Neural progenitor cell (in vitro differentiated cells): ENCODE results near the gene PACSIN2. TPM values are rescaled to one million over a fixed set of nuclear protein-coding genes. Genes with fewer than 3 reads are reported as not detected.

Experiments used
- DNase-seq: peaks from one replicate; pipeline ENCODE4 v3.0.0-alpha.2; 2016; ENCODE audit warnings: low spot score
- H2AFZ ChIP-seq: fragments of 200-600 bp; sonication (generic); replicated peaks from 2 replicates; pipeline ENCODE4 v1.6.1; 2016; ENCODE audit warnings: antibody characterized with exemption
- H3F3A ChIP-seq: fragments of 200-600 bp; sonication (generic); 2 replicates; pipeline ENCODE4 v1.6.1; 2016; ENCODE audit warnings: antibody characterized with exemption, low read depth
- H3K27ac ChIP-seq: fragments of 200-600 bp; sonication (generic); 2 replicates; pipeline ENCODE4 v1.5.1; 2016; ENCODE audit warnings: mild to moderate bottlenecking
- H3K27me3 ChIP-seq: fragments of 200-600 bp; sonication (generic); 2 replicates; pipeline ENCODE4 v1.6.1; 2016; ENCODE audit warnings: mild to moderate bottlenecking, moderate library complexity
- H3K36me3 ChIP-seq: fragments of 200-600 bp; sonication (generic); 2 replicates; pipeline ENCODE4 v1.5.1; 2016
- H3K4me1 ChIP-seq: fragments of 200-600 bp; sonication (generic); 2 replicates; pipeline ENCODE4 v1.6.1; 2016; ENCODE audit warnings: mixed run types
- H3K4me2 ChIP-seq: fragments of 200-600 bp; sonication (generic); 2 replicates; pipeline ENCODE4 v1.6.1; 2016
- H3K4me3 ChIP-seq: fragments of 200-600 bp; sonication (generic); 2 replicates; pipeline ENCODE4 v1.5.1; 2016
- H3K79me2 ChIP-seq: fragments of 200-600 bp; sonication (generic); 2 replicates; pipeline ENCODE4 v1.6.1; 2016; ENCODE audit warnings: low read depth
- H3K9ac ChIP-seq: fragments of 200-600 bp; sonication (generic); 2 replicates; pipeline ENCODE4 v1.6.1; 2016
- H3K9me3 ChIP-seq: fragments of 200-600 bp; sonication (generic); 2 replicates; pipeline ENCODE4 v1.5.1; 2016; ENCODE audit warnings: low read depth
- H4K20me1 ChIP-seq: fragments of 200-600 bp; sonication (generic); 2 replicates; pipeline ENCODE4 v1.6.1; 2016; ENCODE audit warnings: low read depth
- H3K27ac Mint-ChIP-seq: 3 replicates; pipeline ENCODE4 v1.8.0; 2021; ENCODE audit warnings: mixed read lengths
- H3K27me3 Mint-ChIP-seq: 2 replicates; pipeline ENCODE4 v1.8.0; 2022; ENCODE audit warnings: low read depth, mild to moderate bottlenecking, inconsistent platforms, moderate library complexity, mixed read lengths; ENCODE audit not compliant: insufficient read depth
- H3K36me3 Mint-ChIP-seq: 3 replicates; pipeline ENCODE4 v1.8.0; 2021; ENCODE audit warnings: mixed read lengths
- H3K4me1 Mint-ChIP-seq: 3 replicates; pipeline ENCODE4 v1.8.0; 2021; ENCODE audit warnings: mixed read lengths
- H3K4me3 Mint-ChIP-seq: 3 replicates; pipeline ENCODE4 v1.8.0; 2021; ENCODE audit warnings: mild to moderate bottlenecking, moderate library complexity, mixed read lengths
- H3K9me3 Mint-ChIP-seq: 3 replicates; pipeline ENCODE4 v1.8.0; 2020; ENCODE audit warnings: mixed read lengths
- EZH2 ChIP-seq: fragments of 200-600 bp; sonication (generic); IDR thresholded peaks from 2 replicates; pipeline ENCODE4 v1.6.1; 2017; ENCODE audit warnings: antibody characterized with exemption, mild to moderate bottlenecking, moderate library complexity
- EZH2phosphoT487 ChIP-seq: fragments of 200-600 bp; sonication (generic); IDR thresholded peaks from 2 replicates; pipeline ENCODE4 v1.6.1; 2017; ENCODE audit warnings: antibody characterized with exemption
- total RNA-seq: library from RNA; depleted of rRNA; stranded (reverse); fragments of >200 nt; gene quantifications from 2 replicates; pipeline ENCODE4 v1.2.3, GENCODE V29; 2015; ENCODE audit warnings: low replicate concordance
- TF ChIP-seq, protein P1 (sequence below): fragments of 200-600 bp; sonication (generic); IDR thresholded peaks from 2 replicates; pipeline ENCODE4 v1.5.1; 2017; ENCODE audit warnings: antibody characterized with exemption, mild to moderate bottlenecking

PACSIN2 gene
- total RNA-seq, 1 donor from 2014 or later = 38.1 TPM

GRCh38 chr22:42834177-42834949 is 180.6 kb downstream of the PACSIN2 start:
- no peaks in the 10 kb centered on the region for H3K27me3 Mint-ChIP-seq
- TF ChIP-seq, protein P1, sequence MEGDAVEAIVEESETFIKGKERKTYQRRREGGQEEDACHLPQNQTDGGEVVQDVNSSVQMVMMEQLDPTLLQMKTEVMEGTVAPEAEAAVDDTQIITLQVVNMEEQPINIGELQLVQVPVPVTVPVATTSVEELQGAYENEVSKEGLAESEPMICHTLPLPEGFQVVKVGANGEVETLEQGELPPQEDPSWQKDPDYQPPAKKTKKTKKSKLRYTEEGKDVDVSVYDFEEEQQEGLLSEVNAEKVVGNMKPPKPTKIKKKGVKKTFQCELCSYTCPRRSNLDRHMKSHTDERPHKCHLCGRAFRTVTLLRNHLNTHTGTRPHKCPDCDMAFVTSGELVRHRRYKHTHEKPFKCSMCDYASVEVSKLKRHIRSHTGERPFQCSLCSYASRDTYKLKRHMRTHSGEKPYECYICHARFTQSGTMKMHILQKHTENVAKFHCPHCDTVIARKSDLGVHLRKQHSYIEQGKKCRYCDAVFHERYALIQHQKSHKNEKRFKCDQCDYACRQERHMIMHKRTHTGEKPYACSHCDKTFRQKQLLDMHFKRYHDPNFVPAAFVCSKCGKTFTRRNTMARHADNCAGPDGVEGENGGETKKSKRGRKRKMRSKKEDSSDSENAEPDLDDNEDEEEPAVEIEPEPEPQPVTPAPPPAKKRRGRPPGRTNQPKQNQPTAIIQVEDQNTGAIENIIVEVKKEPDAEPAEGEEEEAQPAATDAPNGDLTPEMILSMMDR = no peak
- TF ChIP-seq EZH2phosphoT487 (no peak), EZH2 (no peak)
- no peak overlapping the region for H3K4me3 ChIP-seq

GRCh38 chr22:42833104-42833503 is 181.8 kb downstream of the PACSIN2 start:
- no peak for DNase-seq
- H3K4me3 ChIP-seq = no peak overlapping the region
- H2AFZ ChIP-seq = no peak overlapping the region
- H3K4me3 Mint-ChIP-seq = no peak overlapping the region
- no peaks in the 10 kb centered on the region for H3F3A ChIP-seq
- H3K9me3 ChIP-seq = no peaks in the 10 kb centered on the region
- H3K27ac ChIP-seq = no peak overlapping the region
- H3K4me1 ChIP-seq = no peaks in the 10 kb centered on the region
- no peak overlapping the region for H3K9ac ChIP-seq
- H3K36me3 Mint-ChIP-seq = peaks cover 14% of the 10 kb centered on the region
- no peaks in the 10 kb centered on the region for H4K20me1 ChIP-seq
- H3K9me3 Mint-ChIP-seq = no peaks in the 10 kb centered on the region
- no peaks in the 10 kb centered on the region for H3K27me3 Mint-ChIP-seq
- H3K4me2 ChIP-seq = no peak overlapping the region
- no peaks in the 10 kb centered on the region for H3K79me2 ChIP-seq
- TF ChIP-seq EZH2phosphoT487 = no peak
- no peak for TF ChIP-seq EZH2
- TF ChIP-seq, protein P1 = no peak
- no peaks in the 10 kb centered on the region for H3K27me3 ChIP-seq
- peaks cover 6% of the 10 kb centered on the region for H3K36me3 ChIP-seq
- H3K4me1 Mint-ChIP-seq = no peaks in the 10 kb centered on the region
- H3K27ac Mint-ChIP-seq = no peak overlapping the region

More at GRCh38 chr22:42834177-42834949, 180.6 kb downstream of the PACSIN2 start:
- peaks cover 5% of the 10 kb centered on the region for H3K36me3 ChIP-seq
- no peaks in the 10 kb centered on the region for H4K20me1 ChIP-seq
- H3K9ac ChIP-seq = no peak overlapping the region
- Mint-ChIP-seq H3K9me3 (no peaks in the 10 kb centered on the region), H3K36me3 (peaks cover 11% of the 10 kb centered on the region), H3K4me1 (no peaks in the 10 kb centered on the region), H3K4me3 (no peak overlapping the region), H3K27ac (no peak overlapping the region)
- H3K79me2 ChIP-seq = no peaks in the 10 kb centered on the region
- H3K27me3 ChIP-seq = no peaks in the 10 kb centered on the region
- H3F3A ChIP-seq = no peaks in the 10 kb centered on the region
- no peak overlapping the region for H3K4me2 ChIP-seq
- DNase-seq = no peak
- no peak overlapping the region for H2AFZ ChIP-seq
- no peak overlapping the region for H3K27ac ChIP-seq
- no peaks in the 10 kb centered on the region for H3K4me1 ChIP-seq
- H3K9me3 ChIP-seq = no peaks in the 10 kb centered on the region

DNA sequence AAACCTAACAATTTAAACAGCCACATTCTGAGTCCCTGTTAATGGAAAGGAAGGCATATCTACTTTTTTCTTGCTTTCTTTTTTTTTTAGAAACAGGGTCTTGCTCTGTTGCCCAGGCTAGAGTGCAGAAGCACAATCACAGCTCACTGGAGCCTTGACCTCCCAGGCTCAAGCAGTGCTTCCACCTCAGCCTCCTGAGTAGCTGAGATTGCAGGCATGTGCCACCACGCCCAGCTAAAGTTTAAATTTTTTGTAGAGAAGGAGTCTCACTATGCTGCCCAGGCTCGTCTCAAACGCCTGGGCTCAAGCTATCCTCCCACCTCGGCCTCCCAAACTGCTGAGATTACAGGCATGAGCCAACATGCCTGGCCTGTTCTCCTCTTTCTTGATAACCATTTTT is 183.2 kb downstream of the PACSIN2 start:
- Histone ChIP-seq H3K27me3 (no peaks in the 10 kb centered on the region), H3K4me2 (no peak overlapping the region), H3K4me3 (no peak overlapping the region), H2AFZ (no peak overlapping the region), H3K79me2 (no peaks in the 10 kb centered on the region), H3K36me3 (peaks cover 6% of the 10 kb centered on the region), H3F3A (no peaks in the 10 kb centered on the region), H3K9ac (no peak overlapping the region), H3K4me1 (no peaks in the 10 kb centered on the region), H3K27ac (no peak overlapping the region), H4K20me1 (no peaks in the 10 kb centered on the region), H3K9me3 (no peaks in the 10 kb centered on the region)
- Mint-ChIP-seq H3K9me3 (no peaks in the 10 kb centered on the region), H3K27ac (no peak overlapping the region), H3K27me3 (no peaks in the 10 kb centered on the region), H3K4me1 (no peaks in the 10 kb centered on the region), H3K4me3 (no peak overlapping the region), H3K36me3 (peaks cover 15% of the 10 kb centered on the region)
- TF ChIP-seq, protein P1 = no peak
- TF ChIP-seq EZH2 = no peak
- no peak for DNase-seq
